ENCODE data around the gene ZNF496.

ZNF496 gene

GRCh38 chr1:247370786-247371732 is 39.4 kb upstream of the ZNF496 start:
- peaks cover 8% of the 10 kb centered on the region; the same call in 1 of the 2 replicates for H3K27me3 ChIP-seq (ENCODE audit: control insufficient read depth, low read length)
- H3K36me3 ChIP-seq (ENCODE audit: control insufficient read depth, low read length), result no peaks in the 10 kb centered on the region
- no peak overlapping the region for H3K4me3 ChIP-seq (ENCODE audit: low read length)
- no peaks in the 10 kb centered on the region for H3K9me3 ChIP-seq (ENCODE audit: control insufficient read depth, insufficient read depth, low read length)
- H3K4me2 ChIP-seq (ENCODE audit: low read length), result no peak overlapping the region
- H3K27ac ChIP-seq (ENCODE audit: low read depth, low read length), result no peak overlapping the region
- no peak for TF ChIP-seq EZH2phosphoT487 (IDR thresholded peaks at IDR 0.05; ENCODE audit: borderline replicate concordance, low read length)
- TF ChIP-seq, protein P1, sequence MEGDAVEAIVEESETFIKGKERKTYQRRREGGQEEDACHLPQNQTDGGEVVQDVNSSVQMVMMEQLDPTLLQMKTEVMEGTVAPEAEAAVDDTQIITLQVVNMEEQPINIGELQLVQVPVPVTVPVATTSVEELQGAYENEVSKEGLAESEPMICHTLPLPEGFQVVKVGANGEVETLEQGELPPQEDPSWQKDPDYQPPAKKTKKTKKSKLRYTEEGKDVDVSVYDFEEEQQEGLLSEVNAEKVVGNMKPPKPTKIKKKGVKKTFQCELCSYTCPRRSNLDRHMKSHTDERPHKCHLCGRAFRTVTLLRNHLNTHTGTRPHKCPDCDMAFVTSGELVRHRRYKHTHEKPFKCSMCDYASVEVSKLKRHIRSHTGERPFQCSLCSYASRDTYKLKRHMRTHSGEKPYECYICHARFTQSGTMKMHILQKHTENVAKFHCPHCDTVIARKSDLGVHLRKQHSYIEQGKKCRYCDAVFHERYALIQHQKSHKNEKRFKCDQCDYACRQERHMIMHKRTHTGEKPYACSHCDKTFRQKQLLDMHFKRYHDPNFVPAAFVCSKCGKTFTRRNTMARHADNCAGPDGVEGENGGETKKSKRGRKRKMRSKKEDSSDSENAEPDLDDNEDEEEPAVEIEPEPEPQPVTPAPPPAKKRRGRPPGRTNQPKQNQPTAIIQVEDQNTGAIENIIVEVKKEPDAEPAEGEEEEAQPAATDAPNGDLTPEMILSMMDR (IDR thresholded peaks at IDR 0.05; ENCODE audit: low read depth, low read length, poor library complexity, severe bottlenecking), result no peak
- H4K20me1 ChIP-seq (ENCODE audit: control insufficient read depth, insufficient read depth, low read depth, low read length), result no peaks in the 10 kb centered on the region
- H3K9me2 ChIP-seq (replicated peaks; ENCODE audit: control insufficient read depth, low read length), result no peaks in the 10 kb centered on the region
- H3F3A ChIP-seq (ENCODE audit: control insufficient read depth, insufficient read depth), result no peaks in the 10 kb centered on the region
- no peaks in the 10 kb centered on the region for H3K79me2 ChIP-seq (ENCODE audit: control insufficient read depth, low read length)
- no peaks in the 10 kb centered on the region for H3K4me1 ChIP-seq (ENCODE audit: control insufficient read depth, low read length)

DNA sequence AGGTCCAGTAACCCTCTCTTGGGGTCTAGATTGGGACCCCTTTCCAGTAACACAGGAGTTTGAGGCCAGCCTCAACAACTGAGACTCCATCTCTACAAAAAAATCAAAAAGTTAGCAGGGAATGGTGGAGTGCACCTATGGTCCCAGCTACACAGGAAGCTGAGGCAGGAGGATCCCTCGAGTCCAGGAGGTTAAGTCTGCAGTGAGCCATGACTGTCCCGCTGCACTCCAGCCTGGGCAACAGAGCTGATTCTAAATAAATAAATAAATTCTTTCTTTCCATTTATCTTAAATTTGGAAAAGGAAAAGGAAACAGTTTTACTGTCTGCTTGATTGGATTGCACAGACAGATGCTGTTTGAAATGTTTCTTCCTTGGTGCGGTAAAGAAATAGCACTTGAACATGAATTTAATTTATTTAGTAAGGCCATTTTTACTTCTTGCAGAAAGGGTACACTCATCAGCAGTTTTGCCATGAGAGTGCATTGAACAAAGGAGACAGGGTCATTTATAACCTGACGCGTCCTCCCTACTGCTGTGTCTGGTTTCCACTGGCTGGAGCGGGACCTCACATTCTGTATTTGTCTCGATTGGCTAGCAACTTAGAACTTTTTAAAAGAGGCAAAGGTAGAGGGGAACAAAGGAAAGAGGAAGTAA is 37.0 kb upstream of the ZNF496 start:
- H3K4me3 ChIP-seq (ENCODE audit: low read length), result no peak overlapping the region
- no peaks in the 10 kb centered on the region for H4K20me1 ChIP-seq (ENCODE audit: control insufficient read depth, insufficient read depth, low read depth, low read length)
- TF ChIP-seq EZH2phosphoT487 (IDR thresholded peaks at IDR 0.05; ENCODE audit: borderline replicate concordance, low read length), result no peak
- no peaks in the 10 kb centered on the region for H3K9me3 ChIP-seq (ENCODE audit: control insufficient read depth, insufficient read depth, low read length)
- no peaks in the 10 kb centered on the region for H3K9me2 ChIP-seq (replicated peaks; ENCODE audit: control insufficient read depth, low read length)
- H3K4me2 ChIP-seq (ENCODE audit: low read length), result no peak overlapping the region
- no peak overlapping the region for H3K27ac ChIP-seq (ENCODE audit: low read depth, low read length)
- peaks cover 8% of the 10 kb centered on the region; the same call in 1 of the 2 replicates for H3K27me3 ChIP-seq (ENCODE audit: control insufficient read depth, low read length)
- no peaks in the 10 kb centered on the region for H3K79me2 ChIP-seq (ENCODE audit: control insufficient read depth, low read length)
- no peaks in the 10 kb centered on the region for H3K36me3 ChIP-seq (ENCODE audit: control insufficient read depth, low read length)
- no peaks in the 10 kb centered on the region for H3K4me1 ChIP-seq (ENCODE audit: control insufficient read depth, low read length)
- H3F3A ChIP-seq (ENCODE audit: control insufficient read depth, insufficient read depth), result no peaks in the 10 kb centered on the region

GRCh38 chr1:247367786-247368422 is 36.2 kb upstream of the ZNF496 start:
- no peak overlapping the region for H3K4me3 ChIP-seq (ENCODE audit: low read length)
- no peak overlapping the region for H3K4me2 ChIP-seq (ENCODE audit: low read length)
- no peaks in the 10 kb centered on the region for H4K20me1 ChIP-seq (ENCODE audit: control insufficient read depth, insufficient read depth, low read depth, low read length)
- H3K4me1 ChIP-seq (ENCODE audit: control insufficient read depth, low read length), result no peaks in the 10 kb centered on the region
- H3F3A ChIP-seq (ENCODE audit: control insufficient read depth, insufficient read depth), result no peaks in the 10 kb centered on the region
- H3K27me3 ChIP-seq (ENCODE audit: control insufficient read depth, low read length), result peaks cover 8% of the 10 kb centered on the region; the same call in 1 of the 2 replicates
- H3K9me2 ChIP-seq (replicated peaks; ENCODE audit: control insufficient read depth, low read length), result no peaks in the 10 kb centered on the region
- H3K36me3 ChIP-seq (ENCODE audit: control insufficient read depth, low read length), result no peaks in the 10 kb centered on the region
- TF ChIP-seq EZH2phosphoT487 (IDR thresholded peaks at IDR 0.05; ENCODE audit: borderline replicate concordance, low read length), result no peak
- TF ChIP-seq, protein P1 (IDR thresholded peaks at IDR 0.05; ENCODE audit: low read depth, low read length, poor library complexity, severe bottlenecking), result no peak
- no peak overlapping the region for H3K27ac ChIP-seq (ENCODE audit: low read depth, low read length)
- no peaks in the 10 kb centered on the region for H3K79me2 ChIP-seq (ENCODE audit: control insufficient read depth, low read length)
- no peaks in the 10 kb centered on the region for H3K9me3 ChIP-seq (ENCODE audit: control insufficient read depth, insufficient read depth, low read length)

Data from DOHH2 (cell line).